IPS-18a (cell line): Measurements from ENCODE around the gene NEIL1.
A peak's percentile ranks its signal among the peaks of the same experiment; 100 is the strongest.
"Not testable (repeated sequence)": the region's sequence is repeated elsewhere in the genome, so short reads cannot be mapped to it uniquely, and the experiment has no call there.

ENCODE experiments used
- H3K27ac ChIP-seq: one replicate; pipeline ENCODE4 v1.5.1; 2013; ENCODE audit warnings: low read length
- H3K27me3 ChIP-seq: one replicate; pipeline ENCODE4 v1.6.1; 2013; ENCODE audit warnings: mild to moderate bottlenecking, low read length; ENCODE audit not compliant: control insufficient read depth, insufficient read depth
- H3K36me3 ChIP-seq: one replicate; pipeline ENCODE4 v1.6.1; 2013; ENCODE audit warnings: low read depth, low read length; ENCODE audit not compliant: control insufficient read depth
- H3K4me1 ChIP-seq: one replicate; pipeline ENCODE4 v1.6.1; 2013; ENCODE audit warnings: low read depth, low read length; ENCODE audit not compliant: control insufficient read depth
- H3K4me3 ChIP-seq: one replicate; pipeline ENCODE4 v1.5.1; 2013; ENCODE audit warnings: low read length
- H3K9ac ChIP-seq: one replicate; pipeline ENCODE4 v1.6.1; 2013; ENCODE audit warnings: mild to moderate bottlenecking, low read length, moderate library complexity
- H3K9me3 ChIP-seq: one replicate; pipeline ENCODE4 v1.6.1; 2013; ENCODE audit warnings: low read depth, low read length; ENCODE audit not compliant: control insufficient read depth

NEIL1 gene

GRCh38 chr15:75368689-75369239 lies 21.9 kb downstream of the NEIL1 start:
- peaks cover 7% of the 10 kb centered on the region for H3K4me1 ChIP-seq
- peak overlapping the region; percentile 83 for H3K9ac ChIP-seq
- peak overlapping the region; percentile 70 for H3K27ac ChIP-seq
- peak overlapping the region; percentile 80 for H3K4me3 ChIP-seq
- no peaks in the 10 kb centered on the region for H3K9me3 ChIP-seq
- H3K27me3 ChIP-seq, result no peaks in the 10 kb centered on the region
- peaks cover 37% of the 10 kb centered on the region for H3K36me3 ChIP-seq

GRCh38 chr15:75369897-75370581 lies 23.2 kb downstream of the NEIL1 start:
- H3K27me3 ChIP-seq, result no peaks in the 10 kb centered on the region
- no peak overlapping the region for H3K27ac ChIP-seq
- peaks cover 45% of the 10 kb centered on the region for H3K36me3 ChIP-seq
- H3K4me3 ChIP-seq, result peak overlapping the region; percentile 80
- H3K4me1 ChIP-seq, result peaks cover 7% of the 10 kb centered on the region
- no peaks in the 10 kb centered on the region for H3K9me3 ChIP-seq
- no peak overlapping the region for H3K9ac ChIP-seq

- Histone ChIP-seq H3K36me3 (peaks cover 58% of the 10 kb centered on the region), H3K4me3 (no peak overlapping the region)
Measured at GRCh38 chr15:75371486-75371885, 24.6 kb downstream of the NEIL1 start.

GRCh38 chr15:75371901-75372688 lies 25.3 kb downstream of the NEIL1 start:
- Histone ChIP-seq H3K4me3 (no peak overlapping the region), H3K9me3 (no peaks in the 10 kb centered on the region), H3K27me3 (no peaks in the 10 kb centered on the region), H3K4me1 (peaks cover 7% of the 10 kb centered on the region), H3K9ac (no peak overlapping the region), H3K36me3 (peaks cover 57% of the 10 kb centered on the region), H3K27ac (no peak overlapping the region)

More at GRCh38 chr15:75371486-75371885, 24.6 kb downstream of the NEIL1 start:
- Histone ChIP-seq H3K27me3 (no peaks in the 10 kb centered on the region), H3K9me3 (no peaks in the 10 kb centered on the region), H3K27ac (no peak overlapping the region), H3K9ac (no peak overlapping the region), H3K4me1 (peaks cover 7% of the 10 kb centered on the region)

GRCh38 chr15:75380773-75381172 lies 33.9 kb downstream of the NEIL1 start:
- Histone ChIP-seq H3K36me3 (peaks cover 72% of the 10 kb centered on the region), H3K27ac (no peak overlapping the region), H3K27me3 (no peaks in the 10 kb centered on the region), H3K9me3 (no peaks in the 10 kb centered on the region), H3K9ac (no peak overlapping the region), H3K4me3 (no peak overlapping the region), H3K4me1 (no peaks in the 10 kb centered on the region)

GRCh38 chr15:75383986-75384385 lies 37.1 kb downstream of the NEIL1 start:
- H3K36me3 ChIP-seq, result peaks cover 79% of the 10 kb centered on the region

GRCh38 chr15:75389791-75390382 lies 43.0 kb downstream of the NEIL1 start:
- no peaks in the 10 kb centered on the region for H3K4me1 ChIP-seq
- H3K27me3 ChIP-seq, result no peaks in the 10 kb centered on the region
- H3K9ac ChIP-seq, result no peak overlapping the region
- H3K9me3 ChIP-seq, result no peaks in the 10 kb centered on the region
- H3K27ac ChIP-seq, result no peak overlapping the region
- H3K36me3 ChIP-seq, result peaks cover 92% of the 10 kb centered on the region
- H3K4me3 ChIP-seq, result no peak overlapping the region

More at GRCh38 chr15:75383986-75384385, 37.1 kb downstream of the NEIL1 start:
- not testable (repeated sequence) for H3K4me3 ChIP-seq, H3K9me3 ChIP-seq, H3K9ac ChIP-seq, H3K4me1 ChIP-seq, H3K27ac ChIP-seq, H3K27me3 ChIP-seq

- Histone ChIP-seq H3K9me3 (no peaks in the 10 kb centered on the region), H3K27me3 (no peaks in the 10 kb centered on the region), H3K4me3 (no peak overlapping the region), H3K36me3 (peaks cover 84% of the 10 kb centered on the region), H3K4me1 (no peaks in the 10 kb centered on the region), H3K27ac (no peak overlapping the region), H3K9ac (no peak overlapping the region)
Measured at GRCh38 chr15:75397494-75397893, 50.7 kb downstream of the NEIL1 start.

- Histone ChIP-seq H3K27me3 (no peaks in the 10 kb centered on the region), H3K9me3 (no peaks in the 10 kb centered on the region), H3K4me3 (no peak overlapping the region), H3K36me3 (peaks cover 80% of the 10 kb centered on the region), H3K9ac (no peak overlapping the region), H3K27ac (no peak overlapping the region), H3K4me1 (no peaks in the 10 kb centered on the region)
Measured at GRCh38 chr15:75403892-75404291, 57.1 kb downstream of the NEIL1 start.
